AML-193 (cell line): ENCODE measurements around the gene ZNF764.
"Not testable (repeated sequence)": the region's sequence is repeated elsewhere in the genome, so short reads cannot be mapped to it uniquely, and the experiment has no call there.

ENCODE experiments used
- DNase-seq, 2 experiments: peaks; one replicate each; lab custom pipeline; 2025; lab: John Stamatoyannopoulos, UW

The ZNF764 gene

DNA sequence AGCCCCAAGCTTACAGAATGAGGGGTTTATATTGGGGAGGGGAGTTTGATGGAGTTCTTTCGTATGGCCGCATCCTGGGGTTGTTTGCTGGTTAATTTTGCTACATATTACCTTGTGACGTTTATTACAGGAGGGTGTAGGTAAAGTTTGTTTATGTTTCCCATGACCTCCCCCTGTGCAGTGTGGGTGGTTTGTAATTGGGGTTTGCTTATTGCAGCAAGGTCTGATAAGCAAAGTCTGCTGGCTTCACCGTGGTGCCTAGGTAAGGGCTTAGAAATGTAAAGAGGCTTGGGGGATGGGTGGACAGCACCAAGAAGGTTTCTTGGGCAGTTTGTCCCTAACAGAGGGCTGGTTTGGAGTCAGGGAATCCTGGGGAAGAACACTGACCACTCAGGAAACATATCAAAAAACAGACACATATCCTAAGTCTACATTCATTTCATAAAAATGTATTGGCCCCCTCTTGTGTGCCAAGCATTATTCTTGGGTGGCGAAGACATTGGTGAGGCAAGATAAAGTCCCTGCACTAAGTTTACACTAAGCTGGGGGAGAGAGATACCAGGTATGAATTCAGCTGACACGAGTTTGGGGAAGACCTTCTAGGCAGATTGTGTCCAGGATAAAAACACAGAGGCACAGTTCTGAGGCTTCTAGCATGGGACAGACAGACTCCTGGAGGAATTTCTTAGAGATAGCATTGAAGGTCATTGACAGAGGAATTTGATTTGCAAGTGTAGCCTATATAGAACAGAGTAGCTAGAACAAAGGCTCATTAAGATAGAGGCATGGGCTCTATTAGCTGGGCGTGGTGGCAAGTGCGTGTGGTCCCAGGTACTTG is 9.5 kb downstream of the ZNF764 start:
- no peak for DNase-seq

DNA sequence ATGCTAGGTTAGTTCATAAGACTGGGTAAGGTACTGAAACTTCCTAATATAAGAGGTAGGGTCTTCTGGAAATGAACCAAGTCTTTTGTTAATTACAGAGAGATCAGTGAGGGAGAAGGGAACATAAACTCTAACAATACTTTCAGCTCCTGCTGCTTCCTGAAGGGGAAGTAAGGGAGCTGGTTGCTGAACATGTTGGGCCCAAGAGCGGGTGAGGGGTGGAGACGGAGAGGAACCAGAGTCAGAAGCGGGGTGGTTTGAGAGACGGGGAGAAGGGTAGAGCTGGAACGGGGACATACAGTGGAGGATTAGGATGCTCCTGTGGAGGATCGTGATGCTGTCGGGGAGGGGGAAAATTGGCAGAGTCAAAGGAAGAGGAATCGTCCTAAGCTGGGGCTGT is 12.1 kb downstream of the ZNF764 start:
- DNase-seq = no peak

DNA sequence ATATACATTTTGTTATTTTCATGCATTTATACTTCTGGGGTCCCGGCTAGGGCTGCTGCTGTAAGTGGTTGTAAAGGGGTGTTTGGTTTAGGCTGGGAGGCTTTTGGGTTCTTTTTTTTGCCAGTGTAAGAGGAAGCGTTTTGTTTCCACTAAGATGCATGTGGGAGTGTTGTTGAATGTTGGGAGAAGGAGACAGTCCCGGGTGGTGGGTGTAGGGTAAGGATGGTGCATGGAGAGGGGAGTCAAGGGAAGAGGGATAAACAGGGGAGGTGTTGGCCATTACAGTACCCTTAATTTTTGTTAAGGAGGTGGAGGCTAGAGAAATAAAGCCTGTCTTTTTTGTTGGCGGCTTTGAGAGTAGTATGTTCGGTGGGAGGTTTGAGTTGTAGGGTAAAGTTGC is 15.1 kb downstream of the ZNF764 start:
- DNase-seq = no peak

DNA sequence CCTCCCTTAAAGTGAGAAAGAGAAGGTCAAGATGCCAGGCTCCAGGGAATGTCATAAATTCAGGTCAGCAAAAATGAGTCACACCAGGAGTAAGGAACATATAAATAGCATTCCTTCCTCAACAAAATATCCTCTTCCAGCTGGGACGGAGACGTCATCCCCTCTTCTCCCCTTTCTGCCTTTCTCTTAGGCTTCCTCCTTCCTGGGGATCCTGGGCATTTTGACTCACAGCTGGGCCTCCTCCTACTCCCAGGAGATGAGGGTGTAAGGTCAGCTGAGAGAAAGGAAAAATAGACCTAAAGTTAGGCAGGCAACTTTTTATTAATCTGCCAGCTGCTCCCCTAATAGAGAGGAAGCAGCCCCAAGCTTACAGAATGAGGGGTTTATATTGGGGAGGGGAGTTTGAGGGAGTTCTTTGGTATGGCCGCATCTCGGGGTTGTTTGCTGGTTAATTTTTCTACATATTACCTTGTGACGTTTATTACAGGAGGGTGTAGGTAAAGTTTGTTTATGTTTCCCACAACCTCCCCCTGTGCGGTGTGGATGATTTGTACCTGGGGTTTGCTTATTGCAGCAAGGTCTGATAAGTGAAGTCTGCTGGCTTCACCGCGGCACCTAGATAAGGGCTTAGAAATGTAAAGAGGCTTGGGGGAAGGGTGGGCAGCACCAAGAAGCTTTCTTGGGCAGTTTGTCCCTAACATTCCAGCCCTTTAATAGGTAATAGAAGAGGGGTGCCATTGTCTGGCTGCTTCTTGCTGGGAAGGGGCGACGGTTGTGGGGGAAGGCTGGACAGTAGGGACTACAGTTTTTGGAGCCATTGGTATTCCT is 16.5 kb downstream of the ZNF764 start:
- DNase-seq = no peak

DNA sequence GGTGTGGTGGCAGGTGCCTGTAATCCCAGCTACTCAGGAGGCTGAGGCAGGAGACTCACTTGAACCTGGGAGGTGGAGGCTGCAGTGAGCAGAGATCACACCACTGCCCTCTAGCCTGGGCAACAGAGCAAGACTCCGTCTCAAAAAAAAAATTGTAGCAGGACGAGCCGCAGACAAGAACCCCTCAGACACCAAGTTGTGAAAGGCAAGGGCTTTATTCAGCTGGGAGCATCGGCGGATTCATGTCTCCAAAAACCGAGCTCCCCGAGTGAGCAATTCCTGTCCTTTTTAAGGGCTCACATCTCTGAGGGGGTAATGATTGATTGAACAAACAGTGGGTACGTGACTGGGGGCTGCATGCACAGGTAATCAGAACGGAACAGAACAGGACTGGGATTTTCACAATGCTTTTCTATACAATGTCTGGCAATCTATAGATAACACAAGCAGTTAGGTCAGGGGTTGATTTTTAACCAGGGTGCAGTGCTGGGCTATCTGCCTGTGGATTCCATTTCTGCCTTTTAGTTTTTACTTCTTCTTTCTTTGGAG is 17.2 kb downstream of the ZNF764 start:
- DNase-seq = not testable (repeated sequence)

DNA sequence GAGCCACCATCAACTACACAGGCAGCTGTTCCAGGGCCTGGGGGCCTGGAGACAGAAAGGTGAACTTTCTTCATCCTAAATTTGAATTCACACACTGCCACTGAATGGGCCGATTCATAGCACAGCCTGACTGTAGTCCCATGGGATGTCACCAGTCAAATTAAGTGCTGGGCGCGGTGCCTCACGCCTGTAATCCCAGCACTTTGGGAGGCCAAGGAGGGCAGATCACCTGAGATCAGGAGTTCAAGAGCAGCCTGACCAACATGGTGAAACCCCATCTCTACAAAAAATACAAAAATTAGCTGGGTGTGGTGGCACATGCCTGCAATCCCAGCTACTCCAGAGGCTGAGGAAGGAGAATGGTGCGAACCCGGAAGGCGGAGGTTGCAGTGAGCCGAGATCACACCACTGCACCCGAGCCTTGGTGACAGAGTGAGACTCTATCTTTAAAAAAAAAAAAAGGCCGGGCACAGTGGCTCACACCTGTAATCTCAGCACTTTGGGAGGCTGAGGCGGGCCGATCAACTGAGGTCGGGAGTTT is 18.1 kb downstream of the ZNF764 start:
- DNase-seq = not testable (repeated sequence)

DNA sequence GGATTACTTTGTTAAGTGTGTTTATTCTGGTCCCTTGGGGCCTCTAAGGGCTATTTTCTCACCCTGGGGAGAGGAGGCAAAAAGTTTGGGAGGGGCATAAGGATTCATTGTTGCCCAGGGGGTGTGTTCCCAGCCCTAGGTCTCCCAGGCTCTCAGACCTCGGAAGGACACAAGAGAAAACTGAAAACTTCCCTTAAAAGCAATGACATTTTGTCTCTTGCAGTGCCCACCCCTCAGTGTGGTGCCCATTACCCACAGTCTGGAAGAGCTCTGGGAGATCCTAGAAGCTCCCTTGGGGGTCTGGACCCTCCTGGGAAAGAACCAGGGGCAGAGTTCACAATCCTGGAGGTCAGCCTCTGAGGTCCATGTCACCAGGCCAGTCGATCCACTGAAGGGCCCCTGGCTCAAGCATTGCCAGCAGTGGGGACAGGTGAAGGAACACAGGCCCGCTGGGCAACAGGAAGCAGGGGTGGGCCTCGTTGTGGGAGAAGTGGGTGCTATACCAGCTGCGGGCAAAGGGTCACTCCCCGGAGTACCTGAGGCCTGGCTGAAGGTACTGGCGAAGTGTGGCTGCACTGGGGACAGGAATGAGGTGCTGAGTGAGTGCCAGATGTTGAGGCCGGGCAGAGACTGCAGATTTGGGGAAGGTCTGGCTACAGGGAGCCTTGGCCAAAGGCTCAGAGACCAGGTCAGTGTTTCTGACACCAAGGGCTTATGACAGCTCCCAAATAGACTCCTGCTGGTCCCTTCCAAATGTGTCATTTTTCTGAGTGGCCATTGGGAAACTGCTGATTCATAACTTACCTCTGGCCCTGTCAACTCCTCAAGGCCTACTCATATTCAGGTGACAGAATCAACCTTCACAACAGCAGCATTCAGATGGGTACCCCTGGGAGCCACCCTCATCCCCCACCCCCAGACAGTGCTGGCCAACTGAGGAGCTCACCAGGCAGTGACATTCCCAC is 18.9 kb downstream of the ZNF764 start:
- no peak for DNase-seq

DNA sequence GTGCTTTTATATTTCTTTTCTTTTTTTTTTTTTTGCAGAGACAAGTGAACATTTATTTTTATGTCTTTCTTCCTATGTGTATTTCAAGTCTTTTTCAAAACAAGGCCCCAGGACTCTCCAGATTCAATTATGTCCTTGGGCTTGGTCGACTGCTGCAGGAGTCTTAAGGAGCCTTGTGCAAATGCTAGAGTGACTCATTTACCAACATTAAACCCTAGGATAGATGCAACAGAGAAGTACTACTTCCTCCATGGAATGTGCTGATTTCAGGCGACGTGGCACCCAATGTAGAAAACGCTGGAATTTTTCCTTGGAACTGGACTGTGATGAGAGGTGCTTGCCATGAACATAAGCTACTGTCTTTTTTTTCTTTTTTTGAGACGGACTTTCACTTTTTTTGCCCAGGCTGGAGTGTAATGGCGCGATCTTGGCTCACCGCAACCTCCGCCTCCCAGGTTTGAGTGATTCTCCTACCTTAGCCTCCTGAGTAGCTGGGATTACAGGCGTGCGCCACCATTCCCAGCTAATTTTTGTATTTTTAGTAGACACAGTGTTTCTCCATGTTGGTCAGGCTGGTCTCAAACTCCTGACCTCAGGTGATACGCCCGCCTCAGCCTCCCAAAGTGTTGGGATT is 21.7 kb downstream of the ZNF764 start:
- peak in 1 of 2 experiments; percentile 11 for DNase-seq

DNA sequence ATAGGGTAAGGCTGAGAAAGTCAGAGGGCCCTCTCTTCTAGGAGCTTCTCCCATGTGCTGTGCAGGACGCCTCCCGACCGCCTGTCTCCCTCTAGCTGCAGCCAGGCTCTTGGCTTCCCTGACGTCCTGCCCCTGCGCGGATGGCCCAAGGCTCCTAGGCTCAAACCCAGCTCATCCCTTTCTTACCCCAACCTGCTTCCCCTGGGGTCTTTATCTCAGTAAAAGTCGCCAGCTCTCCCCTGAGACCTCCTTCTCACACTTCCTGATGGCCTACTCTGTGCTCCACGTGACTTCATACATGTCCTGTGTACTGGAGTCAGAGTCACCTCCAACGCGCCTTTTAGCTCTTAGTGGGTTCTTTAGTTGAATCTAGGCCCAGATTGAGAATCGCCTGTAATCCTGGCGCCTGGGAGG is 22.4 kb downstream of the ZNF764 start:
- peak; percentile 65 to 69 for DNase-seq

DNA sequence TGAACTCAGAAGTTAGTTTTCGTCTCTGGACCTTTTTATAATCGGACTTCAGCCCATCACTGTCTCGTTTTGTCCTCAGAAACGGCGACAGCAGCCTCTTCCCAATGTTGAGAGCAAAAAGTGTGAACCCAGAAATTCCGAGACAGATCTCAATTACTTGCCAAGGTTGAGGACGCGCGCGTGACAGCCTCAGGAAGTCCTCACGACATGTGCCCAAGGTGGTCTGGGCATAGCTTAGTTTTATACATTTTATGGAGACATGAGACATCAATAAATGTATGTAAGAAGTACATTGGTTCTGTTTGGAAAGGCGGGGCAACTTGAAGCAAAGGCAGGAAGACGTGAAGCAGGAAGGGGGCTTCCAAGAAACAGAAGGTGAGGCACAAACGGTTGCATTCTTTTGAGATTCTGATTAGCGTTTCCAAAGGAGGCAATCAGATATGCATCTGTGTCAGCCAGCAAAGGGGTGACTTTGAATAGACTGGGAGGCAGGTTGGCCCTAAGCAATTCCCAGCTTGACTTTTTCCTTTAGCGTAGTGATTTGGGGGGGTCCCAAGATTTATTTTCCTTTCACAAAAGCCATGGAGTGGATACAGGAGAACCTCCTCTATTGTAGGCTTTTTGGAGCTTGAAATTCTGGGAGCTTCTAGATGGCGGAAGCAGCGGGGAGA is 22.9 kb downstream of the ZNF764 start:
- DNase-seq = no peak

DNA sequence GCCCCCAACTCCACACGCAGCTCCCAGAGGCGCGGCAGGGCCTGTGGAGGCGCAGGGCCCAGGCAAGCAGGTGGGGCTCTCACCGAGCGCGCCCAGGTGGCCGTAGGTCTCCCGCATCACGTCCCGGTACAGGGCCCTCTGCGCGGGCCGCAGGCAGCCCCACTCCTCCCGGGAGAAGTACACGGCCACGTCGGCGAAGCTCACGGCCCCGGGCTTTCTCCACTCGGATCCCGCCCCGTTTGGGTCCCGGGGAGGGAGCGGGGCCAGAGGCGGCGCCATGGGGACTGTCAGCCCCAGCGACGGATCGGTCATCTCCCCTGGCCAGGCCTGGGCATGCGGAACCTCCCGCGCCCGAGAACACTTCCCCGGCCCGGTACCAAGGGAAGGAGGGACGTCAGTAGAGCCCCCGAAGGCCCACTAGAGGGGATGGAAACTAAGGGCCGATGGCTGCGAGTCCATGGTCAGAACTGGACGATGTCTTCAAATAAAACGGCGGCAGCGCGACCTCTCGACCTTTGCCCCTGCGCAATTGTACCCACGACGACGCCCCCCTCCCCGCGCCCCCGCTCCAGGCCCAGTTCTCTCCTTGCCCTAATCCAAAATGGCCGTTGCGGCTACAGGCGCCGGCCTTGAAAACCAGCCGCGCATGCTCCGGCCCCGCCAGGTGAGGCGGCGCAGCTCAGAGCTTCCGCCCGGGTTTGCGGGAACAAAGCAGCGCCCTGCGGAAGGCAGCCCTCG is 23.6 kb downstream of the ZNF764 start, which contains the start of gene ZNF747:
TSS of gene ZNF747 (minus strand) at position 491 of the 738 bp plus-strand sequence. CDS start at position 312, 179 bp downstream.
- peak; percentile 75 to 77 for DNase-seq

DNA sequence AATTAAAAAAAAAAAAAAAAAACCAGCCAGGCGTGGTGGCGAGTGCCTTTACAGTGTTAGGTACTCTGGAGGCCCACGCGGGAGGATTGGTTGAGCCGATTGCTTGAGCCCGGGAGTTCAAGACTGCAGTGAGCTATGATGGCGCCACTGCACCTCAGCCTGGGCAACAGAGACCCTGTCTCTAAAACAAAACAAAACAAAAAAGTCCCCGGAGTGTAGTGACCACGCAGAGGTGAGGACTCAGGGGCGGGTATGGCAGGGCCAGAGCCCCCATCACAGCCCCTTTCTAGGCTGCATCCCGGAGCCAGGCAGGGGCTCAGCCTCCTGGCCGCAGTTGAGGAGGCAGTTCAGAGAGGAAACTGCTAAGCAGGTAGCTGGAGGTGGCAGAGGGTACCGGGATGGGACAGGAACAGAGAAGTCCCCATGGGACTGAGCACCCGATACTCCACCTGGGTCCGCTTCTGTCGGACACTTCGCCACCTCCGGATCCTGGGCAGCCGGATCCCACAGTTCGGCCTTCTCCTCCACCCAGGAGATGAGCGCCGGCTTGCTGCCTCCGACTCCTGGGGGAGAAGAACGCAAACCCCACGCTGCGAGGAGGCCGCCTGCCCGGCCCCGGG is 24.3 kb downstream of the ZNF764 start:
- no peak for DNase-seq

DNA sequence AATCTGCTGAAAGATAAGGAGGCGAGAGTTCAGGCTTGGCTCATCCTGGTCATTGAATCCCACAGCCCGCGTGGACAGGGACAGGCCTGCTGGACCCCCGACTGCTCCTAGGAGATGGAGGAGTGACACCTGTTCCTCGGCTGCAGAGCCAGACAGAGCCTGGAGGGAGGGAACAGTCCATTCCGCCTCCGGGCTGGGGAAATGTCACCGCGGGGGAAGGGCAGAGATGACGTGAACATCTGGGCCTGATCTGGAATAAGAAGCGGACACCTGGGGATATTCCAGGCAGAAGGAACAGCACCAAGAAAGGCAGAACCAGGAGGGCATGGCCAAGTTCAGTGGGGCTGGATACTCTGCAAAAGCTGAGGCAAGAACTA is 25.0 kb downstream of the ZNF764 start:
- no peak for DNase-seq

DNA sequence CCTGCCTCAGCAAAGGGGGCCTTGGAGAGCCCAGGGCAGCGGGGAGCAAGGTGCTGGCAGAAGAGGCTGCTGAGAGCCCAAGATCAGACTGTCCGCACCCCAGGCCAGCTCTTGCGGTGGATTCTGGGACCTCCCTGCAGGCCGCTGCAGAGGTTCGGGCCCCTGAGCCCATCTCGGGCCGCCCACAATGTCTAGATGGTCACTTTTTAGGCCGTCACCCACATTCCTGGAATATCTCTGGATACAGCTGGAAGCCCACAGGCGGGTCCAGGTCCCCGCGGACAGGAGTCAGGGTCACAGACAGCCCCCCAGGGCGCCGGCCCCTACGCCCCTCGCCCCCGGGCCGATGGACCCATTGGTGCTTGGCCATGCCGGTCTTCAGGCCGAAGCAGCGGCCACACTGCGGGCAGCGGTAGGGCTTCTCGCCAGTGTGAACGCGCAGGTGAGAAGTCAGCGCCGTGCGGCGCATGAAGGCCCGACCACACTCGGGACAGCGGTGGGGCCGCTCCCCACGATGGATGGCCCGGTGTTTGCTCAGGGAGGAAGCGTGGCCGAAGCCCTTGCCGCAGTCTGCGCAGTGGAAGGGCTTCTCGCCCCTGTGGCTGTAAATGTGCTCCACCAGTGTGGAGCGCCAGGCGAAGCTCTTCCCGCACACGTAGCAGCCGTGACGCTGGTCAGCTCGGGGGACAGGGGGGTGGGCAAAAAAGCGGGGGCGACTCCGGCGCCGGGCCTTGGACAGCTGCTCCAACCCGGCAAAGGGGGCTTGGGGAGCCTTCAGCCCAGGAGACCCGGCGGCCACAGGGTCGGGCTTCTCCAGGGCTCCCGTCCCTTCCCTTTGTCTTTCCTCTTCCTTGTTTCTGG is 25.7 kb downstream of the ZNF764 start:
- DNase-seq = no peak

DNA sequence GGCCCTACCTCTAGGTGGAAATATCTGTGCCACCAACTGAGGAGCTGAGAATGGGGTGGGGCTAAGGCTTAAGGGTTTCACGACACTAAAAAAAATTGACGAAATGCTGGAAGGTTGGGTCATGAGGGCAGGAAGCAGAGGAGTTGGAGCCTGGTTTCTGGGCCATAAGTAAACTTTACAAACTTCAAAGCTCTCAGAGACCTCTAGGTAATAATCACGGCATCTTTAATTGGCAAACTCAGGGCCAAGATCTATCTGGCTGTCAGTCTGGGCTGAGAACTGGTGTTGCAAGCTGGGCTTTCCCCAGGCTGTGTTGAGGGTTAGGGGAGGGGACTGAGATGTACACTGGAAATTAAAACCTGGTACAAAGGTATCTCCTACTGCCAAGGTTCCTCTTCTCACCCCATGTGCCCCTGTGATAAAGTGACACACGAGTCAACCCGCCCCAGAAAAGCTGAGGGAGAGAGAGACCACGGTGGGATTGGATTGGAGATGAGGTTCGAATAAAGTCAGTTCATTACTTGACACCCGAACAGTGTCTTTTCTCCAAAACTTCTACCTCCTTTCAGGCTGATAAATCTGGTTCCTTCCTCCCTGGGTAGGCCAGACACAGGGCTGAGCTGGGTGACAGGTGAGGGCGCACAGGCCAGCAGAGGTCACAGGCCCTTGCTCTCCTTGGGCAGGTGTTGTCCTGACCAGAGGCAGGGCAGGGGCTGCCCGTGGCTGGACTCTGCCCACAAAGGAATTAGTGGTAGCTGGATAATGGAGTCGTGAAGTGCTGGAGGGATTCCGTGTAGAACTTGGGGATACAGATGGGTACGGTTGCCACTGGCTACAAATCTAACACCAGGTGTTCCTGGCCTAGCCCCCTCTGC is 27.8 kb downstream of the ZNF764 start:
- no peak for DNase-seq

DNA sequence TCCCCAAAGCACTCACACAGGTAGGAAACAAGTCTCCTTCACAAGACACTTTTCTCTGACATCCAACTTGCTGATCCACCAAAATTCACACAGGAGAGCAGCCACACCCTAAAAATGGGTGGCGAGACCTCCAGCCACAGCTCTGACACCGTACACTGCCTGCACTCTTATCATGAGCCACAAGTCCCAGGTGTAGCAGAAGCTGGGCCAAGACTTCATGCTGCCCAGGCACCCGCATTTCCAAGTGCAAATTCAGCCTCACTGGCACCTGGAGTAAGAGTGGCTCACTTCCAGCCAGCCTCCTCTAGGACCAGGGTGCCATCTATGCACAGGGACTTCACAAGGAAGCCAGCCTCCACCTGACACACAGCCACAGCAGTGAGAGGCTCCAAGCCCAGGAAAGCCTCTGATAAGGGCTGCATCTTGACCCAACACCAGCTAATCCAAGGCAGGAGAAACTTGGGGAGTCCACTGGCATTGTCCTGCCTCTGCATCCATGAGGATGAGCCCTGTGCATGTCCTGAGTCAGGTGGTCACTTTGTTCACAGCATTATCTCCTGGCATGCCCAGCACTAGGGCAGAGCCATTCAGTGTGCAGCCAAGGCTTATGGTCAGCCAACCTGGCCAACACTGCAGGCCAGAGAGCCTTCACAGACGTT is 29.2 kb downstream of the ZNF764 start:
- no peak for DNase-seq
